Bronchial epithelial cell (primary cell): ENCODE results near the gene BBS10. TPM values are rescaled to one million over a fixed set of nuclear protein-coding genes. Genes with fewer than 3 reads are reported as not detected.
"Not testable (repeated sequence)": the region's sequence is repeated elsewhere in the genome, so short reads cannot be mapped to it uniquely, and the experiment has no call there.

Experiments
- DNase-seq: peaks from one replicate; pipeline ENCODE4 v3.0.0-alpha.2; 2010; ENCODE audit warnings: low read depth
- FAIRE-seq: peaks from 2 replicates; lab custom pipeline; 2011; peaks lifted over from hg19 to GRCh38; lab: Jason Lieb, UNC
- H3K27me3 ChIP-seq: 2 replicates; pipeline ENCODE4 v1.5.1; 2011; ENCODE audit warnings: low read length; ENCODE audit not compliant: control insufficient read depth, insufficient read depth
- H3K36me3 ChIP-seq: 2 replicates; pipeline ENCODE4 v1.5.1; 2011; ENCODE audit warnings: low read length; ENCODE audit not compliant: control insufficient read depth, insufficient read depth
- H3K4me3 ChIP-seq: 2 replicates; pipeline ENCODE4 v1.5.1; 2011; ENCODE audit warnings: mild to moderate bottlenecking, low read depth, low read length, control low read depth
- CTCF ChIP-seq: IDR thresholded peaks from 2 replicates; pipeline ENCODE4 v1.5.1; 2011; ENCODE audit warnings: mild to moderate bottlenecking, moderate library complexity, low read length, control low read depth, inconsistent platforms; ENCODE audit not compliant: insufficient read depth, severe bottlenecking
- total RNA-seq: library from RNA; depleted of rRNA; stranded (reverse); fragments of >200 nt; gene quantifications from 2 replicates; pipeline ENCODE4 v1.2.1, GENCODE V29; 2014

The BBS10 gene
- total RNA-seq, 1 donor from 2014 or later, result 5.8 TPM

GRCh38 chr12:76329606-76330005 is 18.6 kb downstream of the BBS10 start:
- Histone ChIP-seq H3K36me3 (no peaks in the 10 kb centered on the region), H3K27me3 (no peaks in the 10 kb centered on the region), H3K4me3 (no peak overlapping the region)
- FAIRE-seq, result no peak
- TF ChIP-seq CTCF, result no peak
- DNase-seq, result no peak

GRCh38 chr12:76329159-76329558 is 19.1 kb downstream of the BBS10 start:
- peak; percentile 92 for DNase-seq
- no peak for TF ChIP-seq CTCF
- FAIRE-seq, result no peak
- no peaks in the 10 kb centered on the region for H3K27me3 ChIP-seq
- H3K4me3 ChIP-seq, result no peak overlapping the region
- no peaks in the 10 kb centered on the region for H3K36me3 ChIP-seq

GRCh38 chr12:76319595-76320319 is 28.5 kb downstream of the BBS10 start:
- DNase-seq, FAIRE-seq, H3K36me3 ChIP-seq, H3K27me3 ChIP-seq: not testable (repeated sequence)
- H3K4me3 ChIP-seq, result peak overlapping the region; percentile 21

GRCh38 chr12:76318773-76319594 is 29.2 kb downstream of the BBS10 start:
- no peak for TF ChIP-seq CTCF
- DNase-seq (peak; percentile 61), FAIRE-seq (no peak)
- no peaks in the 10 kb centered on the region for H3K36me3 ChIP-seq
- H3K27me3 ChIP-seq, result no peaks in the 10 kb centered on the region
- H3K4me3 ChIP-seq, result no peak overlapping the region

- DNase-seq, result no peak
- Histone ChIP-seq H3K4me3 (no peak overlapping the region), H3K27me3 (no peaks in the 10 kb centered on the region), H3K36me3 (no peaks in the 10 kb centered on the region)
- TF ChIP-seq CTCF, result no peak
- no peak for FAIRE-seq
These were observed 30.2 kb downstream of the BBS10 start for GRCh38 chr12:76317976-76318375.

GRCh38 chr12:76316468-76316867 is 31.7 kb downstream of the BBS10 start:
- TF ChIP-seq CTCF, result no peak
- FAIRE-seq (no peak), DNase-seq (no peak)
- no peak overlapping the region for H3K4me3 ChIP-seq
- no peaks in the 10 kb centered on the region for H3K36me3 ChIP-seq
- H3K27me3 ChIP-seq, result no peaks in the 10 kb centered on the region
